ENCODE measurements around the gene RABAC1. TPM values are rescaled to one million over a fixed set of nuclear protein-coding genes. Genes with fewer than 3 reads are reported as not detected.

The RABAC1 gene
- total and polyA plus RNA-seq, 2 of the 4 experiments (the other 2 are of a cell fraction): 117 to 276 TPM

GRCh38 chr19:41944336-41944735, 14.8 kb downstream of the RABAC1 start:
- POLR2A ChIA-PET (ENCODE audit: unreplicated experiment): interaction anchor here (0.7 kb wide), 1 partner anchor 43 kb away, joined by 7 read pairs; no protein-coding TSS in a partner anchor
- in situ Hi-C loops (cut with MboI; ENCODE audit: low sequenced_read_pairs): no loop called here

More at GRCh38 chr19:41944336-41944735, 14.8 kb downstream of the RABAC1 start:
- no peaks in the 10 kb centered on the region for H4K20me1 ChIP-seq (ENCODE audit: insufficient read depth, low read length)
- no peak overlapping the region for H3K27ac ChIP-seq (ENCODE audit: insufficient read depth, low read length)
- no peak overlapping the region for H3K56ac ChIP-seq (ENCODE audit: extremely low read depth, insufficient read depth, low read length)
- no peak overlapping the region for H3K9ac ChIP-seq (ENCODE audit: low read depth, low read length)
- intact Hi-C loops (cut with micrococcal nuclease): no loop called here
- H3K4me1 ChIP-seq (ENCODE audit: control insufficient read depth, insufficient read depth, low read length): no peaks in the 10 kb centered on the region; the same call in 1 of the 2 replicates
- dilution Hi-C loops (cut with HindIII; ENCODE audit: low sequenced_read_pairs, unreplicated experiment): no loop called here
- no peaks in the 10 kb centered on the region for H3K9me1 ChIP-seq (ENCODE audit: insufficient read depth, low read length)
- no peak overlapping the region for H3K4me3 ChIP-seq (ENCODE audit: insufficient read depth, low read depth, low read length)
- no peaks in the 10 kb centered on the region for H3K9me3 ChIP-seq (ENCODE audit: control insufficient read depth, insufficient read depth, low read length)
- no peak overlapping the region for H4K8ac ChIP-seq (ENCODE audit: low read depth in 2 of 2, low read length in 2 of 2)
- WGBS, 2 experiments (ENCODE audit: extremely low coverage in 2 of 2, insufficient read length in 1 of 2): 83% methylated on average over 1 of the region's 2 CpGs; no CpG with 5 or more reads in 1 of the 2 experiments
- DNase-seq (no peak), ATAC-seq (ENCODE audit: low read depth) (no peak)
- H3K18ac ChIP-seq (ENCODE audit: low read depth, low read length): no peak overlapping the region
- no peak overlapping the region for H2BK120ac ChIP-seq (ENCODE audit: low read depth, low read length)
- H4K91ac ChIP-seq (ENCODE audit: insufficient read depth, low read depth, low read length): no peak overlapping the region
- no peak overlapping the region for H2AK5ac ChIP-seq (ENCODE audit: low read depth, low read length)
- no peak overlapping the region for H2AFZ ChIP-seq (replicated peaks; ENCODE audit: low read length, poor library complexity)
- H3K23ac ChIP-seq (ENCODE audit: low read depth, low read length): no peak overlapping the region
- H2BK20ac ChIP-seq (ENCODE audit: low read depth, low read length): no peak overlapping the region
- no peak overlapping the region for H2BK5ac ChIP-seq (ENCODE audit: low read depth, low read length, poor library complexity, severe bottlenecking)
- no peak overlapping the region for H2BK15ac ChIP-seq (ENCODE audit: low read depth, low read length)
- no peaks in the 10 kb centered on the region for H3K36me3 ChIP-seq (ENCODE audit: control insufficient read depth, insufficient read depth, low read length)
- no peaks in the 10 kb centered on the region for H3K79me1 ChIP-seq (ENCODE audit: low read depth in 1 of 2, low read length in 2 of 2)
- TF ChIP-seq MAZ (IDR thresholded peaks at IDR 0.05; ENCODE audit: borderline replicate concordance, low read depth, low read length) (no peak), POLR2A (IDR thresholded peaks at IDR 0.05; ENCODE audit: low read depth, low read length) (no peak), RFX5 (IDR thresholded peaks at IDR 0.05; ENCODE audit: low read depth, low read length) (no peak), MAFK (IDR thresholded peaks at IDR 0.05; ENCODE audit: low read depth, low read length) (no peak), RAD21 (IDR thresholded peaks at IDR 0.05; ENCODE audit: low read length) (no peak), NFE2L2 (IDR thresholded peaks at IDR 0.05; ENCODE audit: low read depth, low read length) (no peak), MXI1 (IDR thresholded peaks at IDR 0.05; ENCODE audit: borderline replicate concordance, low read depth, low read length) (no peak), CEBPB (IDR thresholded peaks at IDR 0.05; ENCODE audit: low read depth, low read length) (no peak), USF2 (IDR thresholded peaks at IDR 0.05; ENCODE audit: low read depth, low read length) (no peak), FOS (IDR thresholded peaks at IDR 0.05; ENCODE audit: low read depth, low read length) (no peak), SMC3 (IDR thresholded peaks at IDR 0.05; ENCODE audit: low read depth, low read length) (no peak), BHLHE40 (IDR thresholded peaks at IDR 0.05; ENCODE audit: low read depth, low read length) (no peak), ELK1 (IDR thresholded peaks at IDR 0.05; ENCODE audit: borderline replicate concordance, low read depth, low read length) (no peak), CTCF (conservative IDR thresholded peaks at IDR 0.05; ENCODE audit: low read depth, low read length) (no peak)
- H3K4me2 ChIP-seq (ENCODE audit: low read depth, low read length): no peak overlapping the region
- H3K14ac ChIP-seq (replicated peaks; ENCODE audit: low read depth, low read length): no peak overlapping the region
- H4K5ac ChIP-seq (ENCODE audit: low read depth, low read length): no peak overlapping the region
- BruUV-seq (replicated peaks): no TSS peak
- CTCF ChIA-PET: no interaction called here
- no peak overlapping the region for H3K4ac ChIP-seq (ENCODE audit: low read depth, low read length)
- no peak overlapping the region for H2AK9ac ChIP-seq (replicated peaks; ENCODE audit: low read depth, low read length, poor library complexity)
- peaks cover 8% of the 10 kb centered on the region for H3K27me3 ChIP-seq (ENCODE audit: control insufficient read depth, insufficient read depth, low read length)

Data from IMR-90 (cell line).